Liver (tissue), 9 donors: ENCODE measurements around the gene AEN. TPM values are rescaled to one million over a fixed set of nuclear protein-coding genes. Genes with fewer than 3 reads are reported as not detected.

ENCODE experiments used
- DNase-seq: peaks from one replicate; pipeline ENCODE4 v3.0.0-alpha.2; 2017; ENCODE audit warnings: low spot score
- H3K27ac ChIP-seq, 2 donors: one replicate each; pipeline ENCODE4 v1.7.0; 2013; ENCODE audit warnings: inconsistent platforms in 2 of 2, low read length in 2 of 2, control low read depth in 1 of 2, low read depth in 1 of 2, mild to moderate bottlenecking in 1 of 2
- H3K27me3 ChIP-seq, 4 donors: one replicate each; pipeline versions ENCODE4 v1.6.1 to v1.7.0; 2013; ENCODE audit warnings: low read length in 3 of 4, inconsistent platforms in 1 of 4, mild to moderate bottlenecking in 1 of 4, moderate library complexity in 1 of 4; ENCODE audit not compliant: control insufficient read depth in 4 of 4, insufficient read depth in 4 of 4
- H3K36me3 ChIP-seq, 4 donors: one replicate each; pipeline versions ENCODE4 v1.6.1 to v1.7.0; 2013; ENCODE audit warnings: low read length in 3 of 4, mild to moderate bottlenecking in 3 of 4, low read depth in 1 of 4, moderate library complexity in 1 of 4; ENCODE audit not compliant: control insufficient read depth in 4 of 4, insufficient read depth in 3 of 4
- H3K4me1 ChIP-seq, 4 donors: one replicate each; pipeline versions ENCODE4 v1.6.1 to v1.7.0; 2013; ENCODE audit warnings: low read length in 3 of 4, mild to moderate bottlenecking in 3 of 4, moderate library complexity in 1 of 4; ENCODE audit not compliant: control insufficient read depth in 4 of 4, insufficient read depth in 4 of 4
- H3K4me3 ChIP-seq, 3 donors: one replicate each; pipeline versions ENCODE4 v1.6.1 to v1.7.0; 2013; ENCODE audit warnings: low read length in 3 of 3, control low read depth in 1 of 3, low read depth in 1 of 3, mild to moderate bottlenecking in 1 of 3
- H3K9ac ChIP-seq, 2 donors: one replicate each; pipeline ENCODE4 v1.7.0; 2013; ENCODE audit warnings: low read length in 2 of 2, mild to moderate bottlenecking in 2 of 2, moderate library complexity in 2 of 2, control low read depth in 1 of 2, low read depth in 1 of 2
- H3K9me3 ChIP-seq, 4 donors: one replicate each; pipeline versions ENCODE4 v1.6.1 to v1.7.0; 2013; ENCODE audit warnings: low read length in 3 of 4; ENCODE audit not compliant: control insufficient read depth in 4 of 4
- EGR1 ChIP-seq, 2 donors: IDR thresholded peaks; 2 replicates each; pipeline ENCODE4 v1.6.1; 2016 to 2018; ENCODE audit warnings: antibody characterized with exemption in 2 of 2, low read depth in 2 of 2
- FOXA1 ChIP-seq: IDR thresholded peaks from 2 replicates; pipeline ENCODE4 v1.6.1; 2016; ENCODE audit warnings: antibody characterized with exemption
- GABPA ChIP-seq, 2 donors: IDR thresholded peaks in 1 of 2; conservative IDR thresholded peaks in 1 of 2; 2 replicates each; pipeline ENCODE4 v1.6.1; 2016; ENCODE audit warnings: antibody characterized with exemption in 2 of 2, mild to moderate bottlenecking in 1 of 2, moderate library complexity in 1 of 2
- HNF4A ChIP-seq, 2 donors: conservative IDR thresholded peaks; 2 replicates each; pipeline ENCODE4 v1.6.1; 2016; ENCODE audit warnings: antibody characterized with exemption in 2 of 2, mild to moderate bottlenecking in 2 of 2
- HNF4G ChIP-seq: IDR thresholded peaks from 2 replicates; pipeline ENCODE4 v1.6.1; 2016; ENCODE audit warnings: antibody characterized with exemption
- RAD21 ChIP-seq, 2 donors: IDR thresholded peaks; 2 replicates each; pipeline ENCODE4 v1.6.1; 2016; ENCODE audit warnings: antibody characterized with exemption in 2 of 2, mild to moderate bottlenecking in 2 of 2
- REST ChIP-seq: IDR thresholded peaks from 2 replicates; pipeline ENCODE4 v1.6.1; 2016; ENCODE audit warnings: antibody characterized with exemption, mild to moderate bottlenecking
- RXRA ChIP-seq, 2 donors: IDR thresholded peaks; 2 replicates each; pipeline ENCODE4 v1.6.1; 2017 to 2018; ENCODE audit warnings: antibody characterized with exemption in 2 of 2, mild to moderate bottlenecking in 1 of 2
- TAF1 ChIP-seq: conservative IDR thresholded peaks from 2 replicates; pipeline ENCODE4 v1.6.1; 2016; ENCODE audit warnings: antibody characterized with exemption, mild to moderate bottlenecking
- YY1 ChIP-seq: IDR thresholded peaks from 2 replicates; pipeline ENCODE4 v1.6.1; 2016; ENCODE audit warnings: antibody characterized with exemption, mild to moderate bottlenecking
- ZBTB33 ChIP-seq: IDR thresholded peaks from 2 replicates; pipeline ENCODE4 v1.6.1; 2016; ENCODE audit warnings: antibody characterized with exemption
- WGBS: extraction: QIAGEN DNeasy Blood & Tissue Kit; methylation state at CpG from one replicate; pipeline ENCODE4 v1.1.7; 2013; 5-methylcytosine and 5-hydroxymethylcytosine counted together
- polyA plus RNA-seq, 2 donors: library from polyadenylated mRNA; stranded (reverse) in 1 of 2; unstranded in 1 of 2; fragments of 200-250 nt in 1 of 2; fragments of >200 nt in 1 of 2; fragmentation: Nextera tagmentation in 1 of 2; extraction: Ambion mirVana in 1 of 2; gene quantifications; one replicate each; pipeline versions ENCODE4 v1.2.1 to v1.2.3, GENCODE V29; 2013 to 2015
- total RNA-seq, 2 donors: library from RNA; depleted of rRNA; stranded (reverse); fragments of >200 nt; gene quantifications; one replicate each; pipeline ENCODE4 v1.2.3, GENCODE V29; 2014
- TF ChIP-seq, protein P1 (sequence below): IDR thresholded peaks from 2 replicates; pipeline ENCODE4 v1.6.1; 2016; ENCODE audit warnings: antibody characterized with exemption
- TF ChIP-seq, protein P2 (sequence below): IDR thresholded peaks from 2 replicates; pipeline ENCODE4 v1.6.1; 2016; ENCODE audit warnings: antibody characterized with exemption
- donor health status: healthy.
- donor health status: healthy.
- donor health status: healthy.
- donor health status: healthy.
- donor health status: healthy.

AEN gene
- total and polyA plus RNA-seq, 4 donors: 2.8 to 19.2 (median 10.5) TPM

GRCh38 chr15:88654430-88655102 is 33.4 kb downstream of the AEN start:
- no peaks in the 10 kb centered on the region for H3K27me3 ChIP-seq
- H3K27ac ChIP-seq: no peak overlapping the region
- no peaks in the 10 kb centered on the region for H3K36me3 ChIP-seq
- H3K4me3 ChIP-seq: no peak overlapping the region
- TF ChIP-seq, protein P1, sequence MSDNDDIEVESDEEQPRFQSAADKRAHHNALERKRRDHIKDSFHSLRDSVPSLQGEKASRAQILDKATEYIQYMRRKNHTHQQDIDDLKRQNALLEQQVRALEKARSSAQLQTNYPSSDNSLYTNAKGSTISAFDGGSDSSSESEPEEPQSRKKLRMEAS: no peak
- no peak overlapping the region for H3K9ac ChIP-seq
- peaks cover 0 to 2% (median under 1%) of the 10 kb centered on the region in 4 donors for H3K4me1 ChIP-seq
- DNase-seq: no peak
- no peaks in the 10 kb centered on the region for H3K9me3 ChIP-seq
- 95% methylated on average over 18 of the region's 18 CpGs for WGBS

DNA sequence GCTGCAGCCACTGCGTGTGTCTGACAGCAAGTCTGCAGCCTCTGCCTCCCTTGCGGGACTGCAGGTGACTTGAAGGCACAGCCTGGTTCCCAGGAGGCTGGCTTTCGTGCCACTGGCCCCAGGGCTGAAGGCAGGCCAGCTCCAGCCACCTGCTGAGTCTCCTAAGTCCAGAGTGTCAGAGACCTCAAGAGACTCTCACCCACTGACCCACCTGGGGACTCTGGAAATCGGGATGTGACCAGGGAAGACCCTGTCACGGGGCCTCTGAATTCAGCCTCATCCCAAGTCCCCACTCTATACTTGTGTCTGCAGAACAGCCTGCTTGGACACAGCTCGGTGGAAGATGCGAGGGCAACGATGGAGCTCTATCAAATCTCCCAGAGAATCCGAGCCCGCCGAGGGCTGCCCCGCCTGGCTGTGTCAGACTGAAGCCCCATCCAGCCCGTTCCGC is 34.0 kb downstream of the AEN start:
- DNase-seq: no peak
- WGBS: 93% methylated on average over 14 of the region's 14 CpGs
- H3K27ac ChIP-seq: no peak overlapping the region
- H3K9ac ChIP-seq: no peak overlapping the region
- H3K9me3 ChIP-seq: no peaks in the 10 kb centered on the region
- H3K4me1 ChIP-seq: peaks cover 0 to 2% (median 0%) of the 10 kb centered on the region in 4 donors
- no peaks in the 10 kb centered on the region for H3K36me3 ChIP-seq
- TF ChIP-seq REST: no peak
- no peak for TF ChIP-seq TAF1
- no peak for TF ChIP-seq RXRA (IDR thresholded peaks at IDR 0.05)
- TF ChIP-seq FOXA1: no peak
- TF ChIP-seq ZBTB33: no peak
- TF ChIP-seq YY1: no peak
- no peaks in the 10 kb centered on the region for H3K27me3 ChIP-seq
- H3K4me3 ChIP-seq: no peak overlapping the region

GRCh38 chr15:88655800-88656488 is 34.8 kb downstream of the AEN start:
- H3K27me3 ChIP-seq: no peaks in the 10 kb centered on the region
- peaks cover 0 to 2% (median 0%) of the 10 kb centered on the region in 4 donors for H3K4me1 ChIP-seq
- H3K36me3 ChIP-seq: no peaks in the 10 kb centered on the region
- H3K9me3 ChIP-seq: no peaks in the 10 kb centered on the region
- no peak for DNase-seq
- no peak overlapping the region for H3K9ac ChIP-seq
- H3K4me3 ChIP-seq: no peak overlapping the region
- 90% methylated on average over 8 of the region's 8 CpGs for WGBS
- H3K27ac ChIP-seq: no peak overlapping the region
- no peak for TF ChIP-seq REST
- no peak for TF ChIP-seq RAD21 (IDR thresholded peaks at IDR 0.05)
- TF ChIP-seq GABPA (IDR thresholded peaks at IDR 0.05 in 1 of 2, conservative IDR thresholded peaks at IDR 0.05 in 1 of 2): no peak
- TF ChIP-seq ZBTB33: no peak
- no peak for TF ChIP-seq HNF4A (conservative IDR thresholded peaks at IDR 0.05)
- TF ChIP-seq, protein P2, sequence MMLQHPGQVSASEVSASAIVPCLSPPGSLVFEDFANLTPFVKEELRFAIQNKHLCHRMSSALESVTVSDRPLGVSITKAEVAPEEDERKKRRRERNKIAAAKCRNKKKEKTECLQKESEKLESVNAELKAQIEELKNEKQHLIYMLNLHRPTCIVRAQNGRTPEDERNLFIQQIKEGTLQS: no peak
- no peak for TF ChIP-seq EGR1 (IDR thresholded peaks at IDR 0.05; ENCODE audit: low read depth in 2 of 2)
- TF ChIP-seq RXRA (IDR thresholded peaks at IDR 0.05): no peak
- no peak for TF ChIP-seq FOXA1
- no peak for TF ChIP-seq HNF4G
